ENCODE measurements around the gene TXNDC9. TPM values are rescaled to one million over a fixed set of nuclear protein-coding genes. Genes with fewer than 3 reads are reported as not detected.

Gene TXNDC9
- total and polyA plus RNA-seq, 2 donors (not counting 1 experiment from before 2014, with no cell fraction given), result 11.2 to 21.7 TPM

GRCh38 chr2:99342536-99342935 is 6.4 kb upstream of the TXNDC9 start:
- H2AFZ ChIP-seq (ENCODE audit: insufficient read depth, low read depth, low read length, poor library complexity, severe bottlenecking), result no peak overlapping the region
- no CpG with 5 or more reads among the region's 2 CpGs for WGBS (ENCODE audit: insufficient coverage)
- H3K4me1 Mint-ChIP-seq, result peaks cover 16% of the 10 kb centered on the region

DNA sequence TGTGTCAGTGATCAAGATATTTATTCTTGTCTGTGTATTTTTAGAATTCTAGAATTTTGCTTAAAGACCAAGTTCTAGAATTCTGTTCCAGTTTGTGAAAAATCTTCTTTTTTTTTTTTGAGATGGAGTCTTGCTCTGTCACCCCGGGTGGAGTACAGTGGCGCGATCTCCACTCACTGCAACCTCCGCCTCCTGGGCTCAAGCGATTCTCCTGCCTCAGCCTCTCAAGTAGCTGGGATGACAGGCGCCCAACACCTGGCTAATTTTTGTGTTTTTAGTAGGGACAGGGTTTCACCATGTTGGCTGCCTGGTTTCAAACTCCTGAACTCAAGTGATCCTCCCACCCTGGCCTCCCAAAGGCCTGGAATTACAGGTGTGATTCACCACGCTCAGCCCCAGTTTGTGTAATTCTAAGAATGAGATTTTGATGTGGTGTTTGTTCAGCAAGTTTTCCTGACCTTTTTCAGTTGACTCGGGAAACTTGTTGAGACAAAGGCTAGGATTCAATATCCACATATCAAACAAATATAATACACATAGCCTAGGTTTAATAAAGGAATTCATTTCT is 4.6 kb upstream of the TXNDC9 start:
- no peaks in the 10 kb centered on the region for H3K9me3 Mint-ChIP-seq (ENCODE audit: insufficient read depth)
- ChIA-PET CTCF (no interaction called here), POLR2A (no interaction called here)
- TF ChIP-seq, protein P1, sequence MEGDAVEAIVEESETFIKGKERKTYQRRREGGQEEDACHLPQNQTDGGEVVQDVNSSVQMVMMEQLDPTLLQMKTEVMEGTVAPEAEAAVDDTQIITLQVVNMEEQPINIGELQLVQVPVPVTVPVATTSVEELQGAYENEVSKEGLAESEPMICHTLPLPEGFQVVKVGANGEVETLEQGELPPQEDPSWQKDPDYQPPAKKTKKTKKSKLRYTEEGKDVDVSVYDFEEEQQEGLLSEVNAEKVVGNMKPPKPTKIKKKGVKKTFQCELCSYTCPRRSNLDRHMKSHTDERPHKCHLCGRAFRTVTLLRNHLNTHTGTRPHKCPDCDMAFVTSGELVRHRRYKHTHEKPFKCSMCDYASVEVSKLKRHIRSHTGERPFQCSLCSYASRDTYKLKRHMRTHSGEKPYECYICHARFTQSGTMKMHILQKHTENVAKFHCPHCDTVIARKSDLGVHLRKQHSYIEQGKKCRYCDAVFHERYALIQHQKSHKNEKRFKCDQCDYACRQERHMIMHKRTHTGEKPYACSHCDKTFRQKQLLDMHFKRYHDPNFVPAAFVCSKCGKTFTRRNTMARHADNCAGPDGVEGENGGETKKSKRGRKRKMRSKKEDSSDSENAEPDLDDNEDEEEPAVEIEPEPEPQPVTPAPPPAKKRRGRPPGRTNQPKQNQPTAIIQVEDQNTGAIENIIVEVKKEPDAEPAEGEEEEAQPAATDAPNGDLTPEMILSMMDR (IDR thresholded peaks at IDR 0.05), result no peak
- TF ChIP-seq EZH2 (IDR thresholded peaks at IDR 0.05; ENCODE audit: borderline replicate concordance, insufficient read depth, low read depth, low read length, poor library complexity, severe bottlenecking), result no peak
- peaks cover 6 to 18% of the 10 kb centered on the region in 2 donors for H3K4me1 ChIP-seq (ENCODE audit: control insufficient read depth in 2 of 2, insufficient read depth in 2 of 2, low read length in 2 of 2)
- no peaks in the 10 kb centered on the region for H3K27me3 ChIP-seq (replicated peaks in 1 of 4; ENCODE audit: control extremely low read depth in 1 of 4, control insufficient read depth in 3 of 4, insufficient read depth in 4 of 4, low read length in 3 of 4)
- no peak overlapping the region for H3K4me3 Mint-ChIP-seq
- H2AFZ ChIP-seq (ENCODE audit: insufficient read depth, low read depth, low read length, poor library complexity, severe bottlenecking), result no peak overlapping the region
- no peak overlapping the region for H3K9ac ChIP-seq (ENCODE audit: low read length)
- H3K4me2 ChIP-seq (replicated peaks; ENCODE audit: low read depth, low read length, poor library complexity, severe bottlenecking), result no peak overlapping the region
- DNase-seq (no peak), ATAC-seq (ENCODE audit: low read depth) (no peak)
- no peak overlapping the region for H3K27ac Mint-ChIP-seq
- H3K27ac ChIP-seq (ENCODE audit: low read length in 2 of 2), result no peak overlapping the region
- peaks cover 20% of the 10 kb centered on the region for H4K20me1 ChIP-seq (ENCODE audit: control insufficient read depth, insufficient read depth, low read length, poor library complexity, severe bottlenecking)
- no CpG with 5 or more reads among the region's 8 CpGs for WGBS (ENCODE audit: insufficient coverage)
- H3K27me3 Mint-ChIP-seq, result no peaks in the 10 kb centered on the region
- H3K4me3 ChIP-seq (ENCODE audit: control extremely low read depth in 1 of 5, extremely low read depth in 1 of 5, insufficient read depth in 1 of 5, low read depth in 2 of 5, low read length in 4 of 5), result no peak overlapping the region
- H3K4me1 Mint-ChIP-seq, result peaks cover 11% of the 10 kb centered on the region
- no peaks in the 10 kb centered on the region for H3K36me3 ChIP-seq (replicated peaks in 1 of 2; ENCODE audit: control extremely low read depth in 1 of 2, control insufficient read depth in 1 of 2, extremely low read depth in 1 of 2, insufficient read depth in 2 of 2, low read length in 1 of 2)
- intact Hi-C loops (cut with micrococcal nuclease), result no loop called here
- no peaks in the 10 kb centered on the region for H3K9me3 ChIP-seq (ENCODE audit: control extremely low read depth in 1 of 3, control insufficient read depth in 2 of 3, insufficient read depth in 1 of 3, low read length in 2 of 3)
- peaks cover 81% of the 10 kb centered on the region for H3K79me2 ChIP-seq (ENCODE audit: control insufficient read depth, insufficient read depth, low read length)

More at GRCh38 chr2:99342536-99342935, 6.4 kb upstream of the TXNDC9 start:
- Histone ChIP-seq H3K4me3 (ENCODE audit: control extremely low read depth in 1 of 5, extremely low read depth in 1 of 5, insufficient read depth in 1 of 5, low read depth in 2 of 5, low read length in 4 of 5) (no peak overlapping the region), H3K79me2 (ENCODE audit: control insufficient read depth, insufficient read depth, low read length) (peaks cover 98% of the 10 kb centered on the region), H4K20me1 (ENCODE audit: control insufficient read depth, insufficient read depth, low read length, poor library complexity, severe bottlenecking) (peaks cover 23% of the 10 kb centered on the region), H3K9me3 (ENCODE audit: control extremely low read depth in 1 of 3, control insufficient read depth in 2 of 3, insufficient read depth in 1 of 3, low read length in 2 of 3) (no peaks in the 10 kb centered on the region), H3K36me3 (replicated peaks in 1 of 2; ENCODE audit: control extremely low read depth in 1 of 2, control insufficient read depth in 1 of 2, extremely low read depth in 1 of 2, insufficient read depth in 2 of 2, low read length in 1 of 2) (no peaks in the 10 kb centered on the region), H3K27me3 (replicated peaks in 1 of 4; ENCODE audit: control extremely low read depth in 1 of 4, control insufficient read depth in 3 of 4, insufficient read depth in 4 of 4, low read length in 3 of 4) (no peaks in the 10 kb centered on the region), H3K4me1 (ENCODE audit: control insufficient read depth in 2 of 2, insufficient read depth in 2 of 2, low read length in 2 of 2) (peaks cover 6 to 13% of the 10 kb centered on the region in 2 donors), H3K9ac (ENCODE audit: low read length) (no peak overlapping the region), H3K27ac (ENCODE audit: low read length in 2 of 2) (no peak overlapping the region), H3K4me2 (replicated peaks; ENCODE audit: low read depth, low read length, poor library complexity, severe bottlenecking) (no peak overlapping the region)
- H3K4me3 Mint-ChIP-seq, result no peak overlapping the region
- DNase-seq, result no peak
- CTCF ChIA-PET, result no interaction called here
- no peaks in the 10 kb centered on the region for H3K9me3 Mint-ChIP-seq (ENCODE audit: insufficient read depth)
- TF ChIP-seq, protein P1 (IDR thresholded peaks at IDR 0.05), result no peak
- TF ChIP-seq EZH2 (IDR thresholded peaks at IDR 0.05; ENCODE audit: borderline replicate concordance, insufficient read depth, low read depth, low read length, poor library complexity, severe bottlenecking), result no peak
- ATAC-seq (ENCODE audit: low read depth), result no peak
- no peaks in the 10 kb centered on the region for H3K27me3 Mint-ChIP-seq
- no peak overlapping the region for H3K27ac Mint-ChIP-seq
- intact Hi-C loops (cut with micrococcal nuclease), result no loop called here
- POLR2A ChIA-PET, result no interaction called here
